ENCODE measurements around the gene ZNF282.

DNA sequence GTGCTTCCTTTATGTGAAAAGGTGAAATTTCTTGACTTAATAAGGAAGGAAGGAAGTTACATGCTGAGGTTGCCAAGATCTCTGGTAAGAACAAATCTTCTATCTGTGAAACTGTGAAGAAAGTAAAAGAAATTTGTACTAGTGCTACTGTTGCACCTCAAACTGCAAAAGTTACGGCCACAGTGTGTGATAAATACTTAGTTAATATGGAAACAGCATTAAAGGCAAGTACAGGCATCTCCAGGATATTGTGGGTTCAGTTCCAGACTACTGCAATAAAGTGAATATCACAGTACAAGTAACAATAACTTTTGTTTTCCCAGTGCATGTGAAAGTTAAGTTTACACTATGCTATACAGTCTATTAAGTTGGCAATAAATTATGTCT is 22.8 kb upstream of the ZNF282 start:
- TF ChIP-seq CTCF (IDR thresholded peaks at IDR 0.05; ENCODE audit: borderline replicate concordance, extremely low read depth, low read length, poor library complexity, severe bottlenecking) (no peak), EZH2 (IDR thresholded peaks at IDR 0.05; ENCODE audit: borderline replicate concordance, low read depth, low read length, severe bottlenecking) (no peak)

Measured in DND-41 (cell line).